Astrocyte (in vitro differentiated cells and primary cell): Measurements from ENCODE around the gene OSBPL3. TPM values are rescaled to one million over a fixed set of nuclear protein-coding genes. Genes with fewer than 3 reads are reported as not detected.

Experiments used
- DNase-seq: peaks from one replicate; pipeline ENCODE4 v3.0.0-alpha.2; 2010; ENCODE audit warnings: low read depth
- FAIRE-seq: peaks from 2 replicates; lab custom pipeline; 2011; peaks lifted over from hg19 to GRCh38; lab: Jason Lieb, UNC
- H2AFZ ChIP-seq: 2 replicates; pipeline ENCODE4 v1.6.0; 2012; ENCODE audit warnings: low read depth, low read length, inconsistent platforms
- H3K27ac ChIP-seq: 2 replicates; pipeline ENCODE4 v1.5.1; 2011; ENCODE audit warnings: low read depth, low read length, inconsistent platforms
- H3K27me3 ChIP-seq: 2 replicates; pipeline ENCODE4 v1.6.0; 2011; ENCODE audit warnings: low read length, inconsistent platforms; ENCODE audit not compliant: insufficient read depth
- H3K36me3 ChIP-seq: 2 replicates; pipeline ENCODE4 v1.5.1; 2011; ENCODE audit warnings: low read length, inconsistent platforms; ENCODE audit not compliant: insufficient read depth
- H3K4me1 ChIP-seq: 2 replicates; pipeline ENCODE4 v1.5.1; 2011; ENCODE audit warnings: low read length, inconsistent platforms; ENCODE audit not compliant: insufficient read depth
- H3K4me2 ChIP-seq: 2 replicates; pipeline ENCODE4 v1.6.0; 2012; ENCODE audit warnings: low read length, inconsistent platforms
- H3K4me3 ChIP-seq: 2 replicates; pipeline ENCODE4 v1.5.1; 2011; ENCODE audit warnings: low read depth, mild to moderate bottlenecking, low read length, inconsistent platforms; ENCODE audit not compliant: insufficient read depth
- H3K79me2 ChIP-seq: 2 replicates; pipeline ENCODE4 v1.6.0; 2012; ENCODE audit warnings: mild to moderate bottlenecking, low read length, inconsistent platforms; ENCODE audit not compliant: insufficient read depth
- H3K9ac ChIP-seq: 2 replicates; pipeline ENCODE4 v1.6.0; 2012; ENCODE audit warnings: mild to moderate bottlenecking, low read length, inconsistent platforms
- H3K9me3 ChIP-seq: 2 replicates; pipeline ENCODE4 v1.5.1; 2012; ENCODE audit warnings: low read depth, mild to moderate bottlenecking, low read length, inconsistent platforms; ENCODE audit not compliant: insufficient read depth
- H4K20me1 ChIP-seq: 2 replicates; pipeline ENCODE4 v1.6.0; 2012; ENCODE audit warnings: low read length, inconsistent platforms; ENCODE audit not compliant: insufficient read depth
- H3K27ac Mint-ChIP-seq: one replicate; pipeline ENCODE4 v1.8.0; 2021; ENCODE audit warnings: mild to moderate bottlenecking, mixed read lengths; ENCODE audit not compliant: unreplicated experiment
- H3K27me3 Mint-ChIP-seq: one replicate; pipeline ENCODE4 v1.8.0; 2021; ENCODE audit warnings: low read depth, mixed read lengths; ENCODE audit not compliant: unreplicated experiment
- H3K36me3 Mint-ChIP-seq: one replicate; pipeline ENCODE4 v1.8.0; 2021; ENCODE audit warnings: low read depth, mixed read lengths; ENCODE audit not compliant: unreplicated experiment
- H3K4me1 Mint-ChIP-seq: one replicate; pipeline ENCODE4 v1.8.0; 2021; ENCODE audit warnings: low read depth, mixed read lengths; ENCODE audit not compliant: unreplicated experiment
- H3K4me3 Mint-ChIP-seq: one replicate; pipeline ENCODE4 v1.8.0; 2021; ENCODE audit warnings: mild to moderate bottlenecking, moderate library complexity, mixed read lengths; ENCODE audit not compliant: unreplicated experiment
- H3K9me3 Mint-ChIP-seq: one replicate; pipeline ENCODE4 v1.8.0; 2021; ENCODE audit warnings: mild to moderate bottlenecking, mixed read lengths; ENCODE audit not compliant: unreplicated experiment
- EZH2 ChIP-seq: IDR thresholded peaks from 2 replicates; pipeline ENCODE4 v1.6.1; 2012; ENCODE audit warnings: mild to moderate bottlenecking, low read length, inconsistent platforms; ENCODE audit not compliant: insufficient read depth
- total RNA-seq: library from RNA; stranded (reverse); gene quantifications from 2 replicates; pipeline ENCODE4 v1.2.1, GENCODE V29; 2021
- TF ChIP-seq, protein P1 (sequence below): IDR thresholded peaks from 2 replicates; pipeline ENCODE4 v1.5.1; 2011; ENCODE audit warnings: low read depth, mild to moderate bottlenecking, inconsistent platforms, low read length, moderate library complexity; ENCODE audit not compliant: insufficient read depth

OSBPL3 gene
- total RNA-seq, 1 donor from 2014 or later: 62.9 TPM

DNA sequence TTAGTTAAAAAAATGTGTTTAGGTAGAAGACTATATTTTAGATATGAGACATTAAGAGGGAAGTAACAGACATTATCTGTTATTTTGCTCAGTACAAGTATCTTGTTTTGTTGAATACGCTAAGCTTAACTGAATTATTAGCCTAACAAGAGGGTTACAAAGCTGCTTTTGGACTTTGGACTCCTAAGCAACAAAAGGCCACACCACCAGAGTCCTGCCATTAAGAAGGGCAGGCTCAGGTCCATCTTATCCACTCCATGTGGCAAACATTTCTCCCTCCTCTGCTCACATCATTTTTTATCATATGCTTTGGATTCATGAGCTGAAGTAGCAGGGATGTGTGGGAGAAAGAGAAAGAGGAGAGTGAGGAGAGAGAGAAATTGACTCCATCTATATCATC lies 33.5 kb downstream of the OSBPL3 start:
- Mint-ChIP-seq H3K36me3 (peaks cover 3% of the 10 kb centered on the region), H3K27me3 (no peaks in the 10 kb centered on the region), H3K27ac (no peak overlapping the region), H3K4me3 (no peak overlapping the region), H3K4me1 (peaks cover 23% of the 10 kb centered on the region), H3K9me3 (no peaks in the 10 kb centered on the region)
- peaks cover 54% of the 10 kb centered on the region for H4K20me1 ChIP-seq
- H3K4me2 ChIP-seq: no peak overlapping the region
- H3K9ac ChIP-seq: no peak overlapping the region
- H3K4me3 ChIP-seq: no peak overlapping the region
- no peaks in the 10 kb centered on the region for H3K9me3 ChIP-seq
- H3K36me3 ChIP-seq: no peaks in the 10 kb centered on the region
- no peak for FAIRE-seq
- no peak overlapping the region for H3K27ac ChIP-seq
- H3K27me3 ChIP-seq: no peaks in the 10 kb centered on the region
- no peak for DNase-seq
- peaks cover 95% of the 10 kb centered on the region for H3K79me2 ChIP-seq
- peaks cover 15% of the 10 kb centered on the region for H3K4me1 ChIP-seq
- H2AFZ ChIP-seq: no peak overlapping the region
- no peak for TF ChIP-seq EZH2
- TF ChIP-seq, protein P1, sequence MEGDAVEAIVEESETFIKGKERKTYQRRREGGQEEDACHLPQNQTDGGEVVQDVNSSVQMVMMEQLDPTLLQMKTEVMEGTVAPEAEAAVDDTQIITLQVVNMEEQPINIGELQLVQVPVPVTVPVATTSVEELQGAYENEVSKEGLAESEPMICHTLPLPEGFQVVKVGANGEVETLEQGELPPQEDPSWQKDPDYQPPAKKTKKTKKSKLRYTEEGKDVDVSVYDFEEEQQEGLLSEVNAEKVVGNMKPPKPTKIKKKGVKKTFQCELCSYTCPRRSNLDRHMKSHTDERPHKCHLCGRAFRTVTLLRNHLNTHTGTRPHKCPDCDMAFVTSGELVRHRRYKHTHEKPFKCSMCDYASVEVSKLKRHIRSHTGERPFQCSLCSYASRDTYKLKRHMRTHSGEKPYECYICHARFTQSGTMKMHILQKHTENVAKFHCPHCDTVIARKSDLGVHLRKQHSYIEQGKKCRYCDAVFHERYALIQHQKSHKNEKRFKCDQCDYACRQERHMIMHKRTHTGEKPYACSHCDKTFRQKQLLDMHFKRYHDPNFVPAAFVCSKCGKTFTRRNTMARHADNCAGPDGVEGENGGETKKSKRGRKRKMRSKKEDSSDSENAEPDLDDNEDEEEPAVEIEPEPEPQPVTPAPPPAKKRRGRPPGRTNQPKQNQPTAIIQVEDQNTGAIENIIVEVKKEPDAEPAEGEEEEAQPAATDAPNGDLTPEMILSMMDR: no peak

DNA sequence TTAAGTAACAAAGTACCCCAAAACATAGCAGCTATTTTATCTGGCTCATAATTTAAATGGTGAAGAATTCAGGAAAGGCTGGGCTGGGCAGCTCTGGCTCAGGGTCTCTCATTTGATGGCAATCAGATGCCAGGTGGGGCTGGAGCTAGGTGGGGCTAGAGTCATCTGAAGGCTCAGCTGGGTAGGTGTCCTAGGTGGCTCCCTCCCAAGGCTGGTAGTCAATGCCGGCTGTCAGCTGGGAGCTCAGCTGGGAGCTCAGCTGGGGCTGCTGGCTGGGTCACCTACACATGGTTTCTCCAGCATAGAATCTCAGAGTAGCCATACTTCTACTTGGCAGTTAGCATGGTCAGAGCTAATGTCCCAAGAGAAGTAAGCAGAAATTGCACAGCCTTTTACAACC lies 34.1 kb downstream of the OSBPL3 start:
- H3K4me2 ChIP-seq: no peak overlapping the region
- H3K79me2 ChIP-seq: peaks cover 95% of the 10 kb centered on the region
- no peaks in the 10 kb centered on the region for H3K9me3 Mint-ChIP-seq
- peaks cover 60% of the 10 kb centered on the region for H4K20me1 ChIP-seq
- H3K36me3 ChIP-seq: no peaks in the 10 kb centered on the region
- no peak overlapping the region for H2AFZ ChIP-seq
- H3K27me3 ChIP-seq: no peaks in the 10 kb centered on the region
- H3K4me3 Mint-ChIP-seq: no peak overlapping the region
- no peaks in the 10 kb centered on the region for H3K9me3 ChIP-seq
- peaks cover 3% of the 10 kb centered on the region for H3K36me3 Mint-ChIP-seq
- no peak overlapping the region for H3K9ac ChIP-seq
- H3K4me3 ChIP-seq: no peak overlapping the region
- DNase-seq: no peak
- FAIRE-seq: no peak
- H3K27me3 Mint-ChIP-seq: no peaks in the 10 kb centered on the region
- peaks cover 15% of the 10 kb centered on the region for H3K4me1 ChIP-seq
- H3K27ac ChIP-seq: no peak overlapping the region
- H3K27ac Mint-ChIP-seq: no peak overlapping the region
- TF ChIP-seq, protein P1: no peak
- no peak for TF ChIP-seq EZH2
- peaks cover 23% of the 10 kb centered on the region for H3K4me1 Mint-ChIP-seq

DNA sequence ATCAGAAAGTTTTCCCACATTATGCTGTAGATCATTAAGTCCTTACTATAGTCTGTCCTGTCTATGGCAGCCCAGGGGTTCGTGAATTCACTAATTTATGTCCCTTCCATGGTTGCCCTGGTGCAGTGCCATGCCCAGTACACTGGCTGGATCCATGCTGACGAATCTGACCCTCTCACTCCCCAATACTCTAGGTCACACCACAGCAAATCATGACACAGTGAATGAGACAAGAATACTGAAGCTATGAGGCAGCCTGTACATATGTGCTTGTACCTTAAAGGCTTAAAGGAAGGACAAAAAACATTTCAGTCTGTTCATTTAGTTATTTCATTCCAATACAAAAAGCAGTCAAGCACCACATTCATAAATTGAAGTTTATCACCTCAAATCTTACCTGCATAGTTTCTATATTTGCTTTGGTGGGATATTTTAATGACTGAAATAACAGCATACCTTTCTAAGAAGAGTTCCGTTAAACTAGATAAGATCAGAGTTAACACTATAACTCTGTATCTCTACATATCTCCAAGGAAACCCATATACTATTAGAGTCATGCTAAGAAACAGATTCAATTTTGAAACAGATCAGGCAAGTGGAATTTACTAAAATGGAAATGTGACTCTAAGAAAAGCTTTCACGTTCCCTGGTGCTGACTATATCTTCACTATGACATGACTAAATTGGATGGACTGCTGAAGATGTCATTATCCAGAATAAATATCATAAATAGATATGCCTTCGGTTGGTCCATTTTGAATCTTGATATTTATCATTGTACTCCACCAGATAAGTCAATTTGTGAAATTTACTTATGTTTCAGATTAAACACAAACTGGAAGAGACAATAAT lies 36.7 kb downstream of the OSBPL3 start:
- H3K9me3 Mint-ChIP-seq: no peaks in the 10 kb centered on the region
- Histone ChIP-seq H4K20me1 (peaks cover 54% of the 10 kb centered on the region), H3K9ac (no peak overlapping the region), H3K79me2 (peaks cover 95% of the 10 kb centered on the region), H3K36me3 (no peaks in the 10 kb centered on the region), H3K4me2 (no peak overlapping the region), H2AFZ (no peak overlapping the region), H3K9me3 (no peaks in the 10 kb centered on the region), H3K4me1 (peaks cover 2% of the 10 kb centered on the region), H3K4me3 (no peak overlapping the region), H3K27me3 (no peaks in the 10 kb centered on the region), H3K27ac (no peak overlapping the region)
- FAIRE-seq: no peak
- peaks cover 24% of the 10 kb centered on the region for H3K4me1 Mint-ChIP-seq
- no peak for DNase-seq
- peaks cover 3% of the 10 kb centered on the region for H3K36me3 Mint-ChIP-seq
- H3K27me3 Mint-ChIP-seq: no peaks in the 10 kb centered on the region
- no peak for TF ChIP-seq EZH2
- TF ChIP-seq, protein P1: no peak
- H3K4me3 Mint-ChIP-seq: no peak overlapping the region
- H3K27ac Mint-ChIP-seq: no peak overlapping the region
